GM12878 (cell line): ENCODE data around the gene ALDH1A1.

ENCODE experiments used
- CREB1 ChIP-seq: IDR thresholded peaks from 2 replicates; pipeline ENCODE4 v1.6.1; 2012; ENCODE audit warnings: low read depth, mild to moderate bottlenecking, inconsistent platforms
- GABPA ChIP-seq: IDR thresholded peaks from 2 replicates; pipeline ENCODE4 v1.6.1; 2014; ENCODE audit warnings: antibody characterized with exemption, low read depth, mild to moderate bottlenecking, inconsistent platforms
- KAT2A ChIP-seq: conservative IDR thresholded peaks from 2 replicates; pipeline ENCODE4 v1.6.1; 2011; ENCODE audit warnings: low read depth, low read length; ENCODE audit not compliant: control insufficient read depth
- NR2C1 ChIP-seq: fragments of 450-650 bp; IDR thresholded peaks from 2 replicates; pipeline ENCODE4 v1.6.1; 2017; ENCODE audit warnings: antibody characterized with exemption, mild to moderate bottlenecking, moderate library complexity
- POLR2AphosphoS5 ChIP-seq: IDR thresholded peaks from 2 replicates; pipeline ENCODE4 v1.6.1; 2011; ENCODE audit warnings: mild to moderate bottlenecking, low read length, inconsistent platforms
- TARDBP ChIP-seq: IDR thresholded peaks from 2 replicates; pipeline ENCODE4 v1.6.1; 2016; ENCODE audit warnings: borderline replicate concordance
- ZSCAN29 ChIP-seq: fragments of 450-650 bp; IDR thresholded peaks from 2 replicates; pipeline ENCODE4 v1.6.1; 2017; ENCODE audit warnings: mild to moderate bottlenecking, moderate library complexity
- TF ChIP-seq, protein P1 (sequence below), 3 experiments: IDR thresholded peaks in 2 of 3; conservative IDR thresholded peaks in 1 of 3; 2 replicates each; pipeline ENCODE4 v1.5.1; 2011; ENCODE audit warnings: low read depth in 3 of 3, low read length in 3 of 3, mild to moderate bottlenecking in 3 of 3, control low read depth in 2 of 3, moderate library complexity in 2 of 3, inconsistent platforms in 1 of 3, mixed read lengths in 1 of 3; ENCODE audit not compliant: control insufficient read depth in 2 of 3, insufficient read depth in 1 of 3; ENCODE audit errors: extremely low read depth in 1 of 3
- TF ChIP-seq, protein P2 (sequence below): IDR thresholded peaks from 2 replicates; pipeline ENCODE4 v1.6.1; 2012; ENCODE audit warnings: low read depth, low read length, improper control_type of control experiment

DNA sequence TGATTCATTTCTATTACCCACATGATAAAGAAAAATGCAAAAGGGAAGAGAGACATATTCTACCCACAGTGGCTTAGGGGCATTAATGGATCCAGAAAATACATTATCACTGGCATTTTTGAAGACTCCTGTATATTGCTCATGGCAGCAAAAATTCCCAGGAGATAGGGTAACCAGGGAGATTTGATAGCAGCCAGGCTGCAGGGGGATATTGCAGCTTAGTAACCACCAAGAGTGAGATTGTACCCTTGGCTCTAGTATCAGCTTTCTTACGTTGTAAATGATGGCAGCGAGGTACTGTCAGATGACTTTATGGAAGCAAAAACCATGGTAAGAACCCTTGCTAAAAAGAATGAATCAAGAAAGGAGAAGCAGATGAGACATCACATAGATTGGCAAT, 19.8 kb upstream of the ALDH1A1 start:
- TF ChIP-seq, protein P1, sequence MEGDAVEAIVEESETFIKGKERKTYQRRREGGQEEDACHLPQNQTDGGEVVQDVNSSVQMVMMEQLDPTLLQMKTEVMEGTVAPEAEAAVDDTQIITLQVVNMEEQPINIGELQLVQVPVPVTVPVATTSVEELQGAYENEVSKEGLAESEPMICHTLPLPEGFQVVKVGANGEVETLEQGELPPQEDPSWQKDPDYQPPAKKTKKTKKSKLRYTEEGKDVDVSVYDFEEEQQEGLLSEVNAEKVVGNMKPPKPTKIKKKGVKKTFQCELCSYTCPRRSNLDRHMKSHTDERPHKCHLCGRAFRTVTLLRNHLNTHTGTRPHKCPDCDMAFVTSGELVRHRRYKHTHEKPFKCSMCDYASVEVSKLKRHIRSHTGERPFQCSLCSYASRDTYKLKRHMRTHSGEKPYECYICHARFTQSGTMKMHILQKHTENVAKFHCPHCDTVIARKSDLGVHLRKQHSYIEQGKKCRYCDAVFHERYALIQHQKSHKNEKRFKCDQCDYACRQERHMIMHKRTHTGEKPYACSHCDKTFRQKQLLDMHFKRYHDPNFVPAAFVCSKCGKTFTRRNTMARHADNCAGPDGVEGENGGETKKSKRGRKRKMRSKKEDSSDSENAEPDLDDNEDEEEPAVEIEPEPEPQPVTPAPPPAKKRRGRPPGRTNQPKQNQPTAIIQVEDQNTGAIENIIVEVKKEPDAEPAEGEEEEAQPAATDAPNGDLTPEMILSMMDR (IDR thresholded peaks at IDR 0.05 in 2 of 3, conservative IDR thresholded peaks at IDR 0.05 in 1 of 3; ENCODE audit: control insufficient read depth in 2 of 3, extremely low read depth in 1 of 3, insufficient read depth in 1 of 3, low read depth in 3 of 3, low read length in 3 of 3) = no peak
- TF ChIP-seq TARDBP (no peak), POLR2AphosphoS5 (no peak), KAT2A (no peak), CREB1 (no peak), GABPA (no peak), NR2C1 (no peak), ZSCAN29 (no peak)
- TF ChIP-seq, protein P2, sequence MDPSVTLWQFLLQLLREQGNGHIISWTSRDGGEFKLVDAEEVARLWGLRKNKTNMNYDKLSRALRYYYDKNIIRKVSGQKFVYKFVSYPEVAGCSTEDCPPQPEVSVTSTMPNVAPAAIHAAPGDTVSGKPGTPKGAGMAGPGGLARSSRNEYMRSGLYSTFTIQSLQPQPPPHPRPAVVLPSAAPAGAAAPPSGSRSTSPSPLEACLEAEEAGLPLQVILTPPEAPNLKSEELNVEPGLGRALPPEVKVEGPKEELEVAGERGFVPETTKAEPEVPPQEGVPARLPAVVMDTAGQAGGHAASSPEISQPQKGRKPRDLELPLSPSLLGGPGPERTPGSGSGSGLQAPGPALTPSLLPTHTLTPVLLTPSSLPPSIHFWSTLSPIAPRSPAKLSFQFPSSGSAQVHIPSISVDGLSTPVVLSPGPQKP = no peak
